GM21423 (cell line): Measurements from ENCODE around the gene TMEM115.
"Not testable (repeated sequence)": the region's sequence is repeated elsewhere in the genome, so short reads cannot be mapped to it uniquely, and the experiment has no call there.

Source experiments
- ATAC-seq: cut with Tn5 transposase; IDR thresholded peaks from one replicate; pipeline ENCODE4 v1.9.1; 2021; ENCODE audit warnings: mild to moderate bottlenecking, moderate library complexity; ENCODE audit not compliant: unreplicated experiment

The TMEM115 gene

DNA sequence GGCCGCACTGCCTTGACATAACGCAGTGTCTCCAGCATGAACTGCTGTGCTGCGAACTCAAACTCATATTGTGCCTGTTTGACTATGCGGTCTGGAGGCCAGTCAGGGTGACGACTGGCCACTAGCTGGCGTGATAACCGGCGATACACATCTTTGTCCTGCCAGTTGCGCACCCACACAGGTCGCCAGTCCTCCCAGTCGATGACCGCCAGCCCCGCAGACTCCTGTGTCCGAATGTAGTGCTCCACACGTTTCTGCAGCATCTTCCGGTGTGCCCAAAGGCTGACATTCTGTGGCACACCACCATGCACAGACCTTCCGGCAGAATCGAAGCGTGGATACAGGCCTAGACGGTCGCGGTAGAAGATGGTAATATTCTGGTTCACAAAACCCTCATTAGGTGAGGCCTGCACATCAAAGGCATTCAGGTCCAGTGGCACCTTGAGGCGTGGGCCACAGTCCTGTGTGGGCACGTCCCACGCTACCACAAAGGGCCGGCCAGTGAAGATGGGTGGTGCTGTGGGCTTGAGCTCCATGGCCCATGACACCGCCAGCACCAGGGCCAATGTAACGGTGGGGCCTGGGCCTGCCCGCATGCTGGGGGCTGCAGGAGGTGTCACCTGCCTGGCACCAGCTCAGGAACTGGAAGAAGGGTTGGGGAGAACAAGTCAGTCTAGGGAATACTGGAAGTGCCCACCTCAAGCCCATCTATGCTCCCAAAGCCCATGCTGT lies 39.3 kb downstream of the TMEM115 start:
- ATAC-seq, result no peak

- ATAC-seq, result no peak
Measured at GRCh38 chr3:50319181-50319893, 40.0 kb downstream of the TMEM115 start.

DNA sequence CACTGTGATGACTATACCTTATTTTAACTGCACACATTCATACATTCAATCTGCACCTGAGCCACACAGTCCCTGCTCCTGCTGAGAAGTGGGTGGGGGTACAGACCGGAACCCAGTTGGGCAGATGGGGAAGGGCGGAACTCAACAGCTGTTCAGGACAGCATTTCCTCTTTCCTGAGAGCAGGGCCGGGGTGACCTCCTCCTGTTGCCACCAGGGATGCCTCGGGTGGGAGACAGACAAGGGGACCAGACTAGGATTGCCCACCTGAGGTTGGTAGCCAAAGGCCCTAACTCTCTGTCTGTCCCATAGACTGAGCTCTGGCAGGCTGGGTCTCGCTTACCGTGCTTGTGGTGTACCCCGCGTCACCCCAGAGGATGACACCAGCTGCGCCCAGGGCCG lies 40.7 kb downstream of the TMEM115 start:
- no peak for ATAC-seq

DNA sequence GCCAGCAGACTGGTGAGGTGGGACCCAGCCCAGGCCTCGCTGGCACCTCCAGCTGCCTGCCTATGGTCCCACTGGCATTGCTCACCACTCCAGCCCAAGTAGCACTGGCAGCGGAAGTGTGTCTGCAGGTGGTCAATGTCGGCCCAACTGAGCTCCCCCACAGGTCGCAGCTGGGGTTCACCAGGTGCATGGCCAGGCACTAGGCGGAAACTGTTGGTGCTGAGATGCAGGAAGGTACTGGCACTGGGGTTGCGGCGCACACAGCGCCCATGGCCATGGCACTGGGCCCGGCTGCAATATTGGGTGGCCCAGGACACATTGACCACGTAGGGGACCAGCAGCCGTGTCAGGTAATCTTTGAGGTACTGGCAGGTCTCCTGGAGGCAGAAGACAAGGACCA lies 41.2 kb downstream of the TMEM115 start:
- no peak for ATAC-seq

DNA sequence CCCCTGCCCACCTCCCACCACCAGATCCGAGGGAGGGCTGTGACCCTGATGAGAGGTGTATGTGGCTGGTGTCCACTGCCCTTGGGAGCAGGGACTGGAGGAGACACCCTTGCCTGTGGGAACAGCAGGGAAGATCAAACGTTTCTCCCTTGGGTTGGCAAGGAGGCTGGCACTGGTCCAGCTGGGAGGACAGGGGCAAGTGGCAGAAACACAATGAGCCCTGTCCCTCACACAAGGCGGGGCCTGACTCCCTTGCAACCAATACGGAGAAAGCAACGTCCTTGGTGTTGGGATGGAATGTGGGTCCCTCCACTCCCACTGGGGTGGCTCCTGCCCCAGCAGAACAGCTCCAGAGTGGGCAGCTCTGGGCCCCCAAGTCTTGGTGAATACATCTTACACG lies 42.0 kb downstream of the TMEM115 start:
- no peak for ATAC-seq

DNA sequence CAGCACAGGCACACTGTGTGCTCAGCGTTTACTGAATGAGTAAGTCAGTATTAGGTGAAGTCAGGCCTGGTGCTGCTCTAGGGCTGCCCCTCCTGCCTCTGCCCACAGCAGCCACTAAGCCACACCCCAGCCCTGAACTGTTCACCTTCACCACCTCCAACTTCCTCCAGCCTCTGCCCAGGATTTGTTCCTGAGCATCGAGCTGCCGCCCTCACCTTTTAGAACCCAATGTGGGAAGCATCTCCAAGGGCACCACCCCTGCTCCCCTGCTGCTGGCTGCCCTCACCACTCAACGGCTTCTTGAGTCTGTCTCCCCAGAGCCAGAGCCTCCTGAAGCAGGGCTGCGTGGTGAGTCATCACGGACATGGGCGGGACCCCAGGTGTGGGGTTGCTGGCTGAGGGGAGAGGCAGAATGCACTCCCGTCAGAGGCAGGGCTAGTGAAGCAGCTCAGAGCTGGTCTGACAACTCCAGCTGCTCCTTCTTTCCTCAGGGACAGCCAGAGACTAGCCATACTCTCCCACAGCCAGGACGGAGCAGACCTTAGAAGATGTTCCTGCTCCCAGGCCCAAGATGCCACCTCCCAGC lies 42.6 kb downstream of the TMEM115 start:
- ATAC-seq, result no peak

- no peak for ATAC-seq
Measured at GRCh38 chr3:50314816-50315215, 44.5 kb downstream of the TMEM115 start.

- ATAC-seq, result no peak
Measured at GRCh38 chr3:50314342-50314741, 45.0 kb downstream of the TMEM115 start.

GRCh38 chr3:50312041-50312440 lies 47.3 kb downstream of the TMEM115 start:
- not testable (repeated sequence) for ATAC-seq
